DND-41 (cell line): ENCODE measurements around the gene BRDT.

Experiments
- ATAC-seq: fragments of 200-7000 bp; cut with Tn5 transposase; 3 replicates; pipeline ENCODE4 v1.9.1; 2021; ENCODE audit warnings: low read depth; ENCODE audit not compliant: insufficient read depth
- DNase-seq: peaks from one replicate; pipeline ENCODE4 v3.0.0-alpha.2; 2020
- H2AFZ ChIP-seq: 2 replicates; pipeline ENCODE4 v1.6.0; 2012; ENCODE audit warnings: low read depth, low read length
- H3K27ac ChIP-seq: 2 replicates; pipeline ENCODE4 v1.5.1; 2012; ENCODE audit warnings: low read length, inconsistent platforms
- H3K27me3 ChIP-seq: fragments of 200-600 bp; sonication (generic); 2 replicates; pipeline ENCODE4 v1.6.0; 2012; ENCODE audit warnings: low read length, mild to moderate bottlenecking, inconsistent platforms; ENCODE audit not compliant: insufficient read depth, poor library complexity
- H3K36me3 ChIP-seq: 2 replicates; pipeline ENCODE4 v1.5.1; 2012; ENCODE audit warnings: low read length, inconsistent platforms; ENCODE audit not compliant: insufficient read depth
- H3K4me1 ChIP-seq: 2 replicates; pipeline ENCODE4 v1.5.1; 2012; ENCODE audit warnings: mild to moderate bottlenecking, low read length; ENCODE audit not compliant: insufficient read depth
- H3K4me2 ChIP-seq: 2 replicates; pipeline ENCODE4 v1.6.0; 2012; ENCODE audit warnings: mild to moderate bottlenecking, moderate library complexity, low read length, inconsistent platforms; ENCODE audit not compliant: insufficient read depth
- H3K4me3 ChIP-seq, 2 experiments: fragments of 200-600 bp in 1 of 2; shearing (Covaris generic) in 1 of 2; 2 replicates each; pipeline ENCODE4 v1.5.1; 2012 to 2016; ENCODE audit warnings: inconsistent platforms in 2 of 2, low read length in 2 of 2, mild to moderate bottlenecking in 2 of 2, low read depth in 1 of 2, moderate library complexity in 1 of 2
- H3K79me2 ChIP-seq: 2 replicates; pipeline ENCODE4 v1.6.0; 2012; ENCODE audit warnings: low read length, inconsistent platforms; ENCODE audit not compliant: insufficient read depth
- H3K9ac ChIP-seq: 2 replicates; pipeline ENCODE4 v1.6.0; 2012; ENCODE audit warnings: low read depth, mild to moderate bottlenecking, inconsistent platforms, low read length, moderate library complexity
- H3K9me3 ChIP-seq: 2 replicates; pipeline ENCODE4 v1.5.1; 2012; ENCODE audit warnings: low read length, moderate library complexity, mild to moderate bottlenecking, inconsistent platforms; ENCODE audit not compliant: insufficient read depth, severe bottlenecking
- H4K20me1 ChIP-seq: 2 replicates; pipeline ENCODE4 v1.6.0; 2012; ENCODE audit warnings: low read length; ENCODE audit not compliant: insufficient read depth
- EZH2 ChIP-seq: IDR thresholded peaks from 3 replicates; pipeline ENCODE4 v1.6.1; 2012; ENCODE audit warnings: borderline replicate concordance, low read depth, mild to moderate bottlenecking, moderate library complexity, low read length, inconsistent platforms; ENCODE audit not compliant: severe bottlenecking
- TF ChIP-seq, protein P1 (sequence below): IDR thresholded peaks from 2 replicates; pipeline ENCODE4 v1.5.1; 2012; ENCODE audit warnings: borderline replicate concordance, low read length, moderate library complexity, mild to moderate bottlenecking; ENCODE audit not compliant: poor library complexity, severe bottlenecking; ENCODE audit errors: extremely low read depth

BRDT gene

DNA sequence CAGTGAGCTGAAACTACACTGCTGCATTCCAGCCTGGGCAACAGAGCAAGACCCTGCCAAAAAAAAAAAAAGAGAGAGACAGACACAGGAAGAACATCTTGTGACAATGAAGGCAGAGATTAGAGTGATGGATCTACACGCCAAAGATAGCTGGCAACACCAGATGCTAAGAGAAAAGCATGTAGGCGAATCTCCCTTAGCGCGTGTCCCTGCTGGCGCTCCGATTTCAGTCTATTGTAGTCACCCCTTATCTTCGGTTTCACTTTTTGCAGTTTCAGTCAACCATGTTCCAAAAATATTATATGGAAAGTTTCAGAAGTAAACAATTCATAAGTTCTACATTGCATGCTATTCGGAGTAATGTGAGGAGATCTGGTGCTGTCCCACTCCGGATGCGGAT, 11.6 kb upstream of the BRDT start:
- TF ChIP-seq EZH2: no peak
- TF ChIP-seq, protein P1, sequence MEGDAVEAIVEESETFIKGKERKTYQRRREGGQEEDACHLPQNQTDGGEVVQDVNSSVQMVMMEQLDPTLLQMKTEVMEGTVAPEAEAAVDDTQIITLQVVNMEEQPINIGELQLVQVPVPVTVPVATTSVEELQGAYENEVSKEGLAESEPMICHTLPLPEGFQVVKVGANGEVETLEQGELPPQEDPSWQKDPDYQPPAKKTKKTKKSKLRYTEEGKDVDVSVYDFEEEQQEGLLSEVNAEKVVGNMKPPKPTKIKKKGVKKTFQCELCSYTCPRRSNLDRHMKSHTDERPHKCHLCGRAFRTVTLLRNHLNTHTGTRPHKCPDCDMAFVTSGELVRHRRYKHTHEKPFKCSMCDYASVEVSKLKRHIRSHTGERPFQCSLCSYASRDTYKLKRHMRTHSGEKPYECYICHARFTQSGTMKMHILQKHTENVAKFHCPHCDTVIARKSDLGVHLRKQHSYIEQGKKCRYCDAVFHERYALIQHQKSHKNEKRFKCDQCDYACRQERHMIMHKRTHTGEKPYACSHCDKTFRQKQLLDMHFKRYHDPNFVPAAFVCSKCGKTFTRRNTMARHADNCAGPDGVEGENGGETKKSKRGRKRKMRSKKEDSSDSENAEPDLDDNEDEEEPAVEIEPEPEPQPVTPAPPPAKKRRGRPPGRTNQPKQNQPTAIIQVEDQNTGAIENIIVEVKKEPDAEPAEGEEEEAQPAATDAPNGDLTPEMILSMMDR: no peak
- DNase-seq (no peak), ATAC-seq (no peak)
- no peaks in the 10 kb centered on the region for H3K9me3 ChIP-seq
- no peaks in the 10 kb centered on the region for H3K36me3 ChIP-seq
- no peak overlapping the region for H3K9ac ChIP-seq
- H3K27me3 ChIP-seq: no peaks in the 10 kb centered on the region
- no peak overlapping the region for H2AFZ ChIP-seq
- H4K20me1 ChIP-seq: no peaks in the 10 kb centered on the region
- no peaks in the 10 kb centered on the region for H3K4me1 ChIP-seq
- no peak overlapping the region for H3K27ac ChIP-seq
- H3K4me3 ChIP-seq: no peak overlapping the region
- H3K4me2 ChIP-seq: no peak overlapping the region
- H3K79me2 ChIP-seq: no peaks in the 10 kb centered on the region

DNA sequence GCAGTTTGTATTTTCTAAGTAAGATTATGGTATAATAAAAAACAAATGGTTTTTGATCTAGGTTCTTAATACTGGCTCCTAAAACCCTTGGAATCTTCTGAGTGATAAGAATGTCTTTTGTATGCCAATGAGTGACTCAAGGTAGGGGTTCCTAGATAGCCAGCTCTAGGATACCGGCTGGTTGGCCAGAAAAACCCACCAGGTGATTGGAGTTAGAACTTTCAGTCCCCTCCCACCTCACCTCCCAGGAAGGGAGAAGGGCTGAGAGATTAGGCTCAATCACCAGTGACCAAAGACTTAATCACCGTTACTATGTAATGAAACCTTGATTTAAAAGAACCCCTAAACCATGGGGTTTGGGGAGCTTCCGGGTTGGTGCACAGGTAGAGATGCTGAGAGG, 8.7 kb upstream of the BRDT start:
- no peak overlapping the region for H3K9ac ChIP-seq
- H4K20me1 ChIP-seq: no peaks in the 10 kb centered on the region
- H3K4me2 ChIP-seq: no peak overlapping the region
- H3K4me3 ChIP-seq: no peak overlapping the region
- ATAC-seq (no peak), DNase-seq (no peak)
- H3K4me1 ChIP-seq: no peaks in the 10 kb centered on the region
- TF ChIP-seq EZH2: no peak
- TF ChIP-seq, protein P1: no peak
- no peaks in the 10 kb centered on the region for H3K79me2 ChIP-seq
- no peaks in the 10 kb centered on the region for H3K36me3 ChIP-seq
- H3K27ac ChIP-seq: no peak overlapping the region
- no peaks in the 10 kb centered on the region for H3K9me3 ChIP-seq
- H2AFZ ChIP-seq: no peak overlapping the region
- H3K27me3 ChIP-seq: no peaks in the 10 kb centered on the region

DNA sequence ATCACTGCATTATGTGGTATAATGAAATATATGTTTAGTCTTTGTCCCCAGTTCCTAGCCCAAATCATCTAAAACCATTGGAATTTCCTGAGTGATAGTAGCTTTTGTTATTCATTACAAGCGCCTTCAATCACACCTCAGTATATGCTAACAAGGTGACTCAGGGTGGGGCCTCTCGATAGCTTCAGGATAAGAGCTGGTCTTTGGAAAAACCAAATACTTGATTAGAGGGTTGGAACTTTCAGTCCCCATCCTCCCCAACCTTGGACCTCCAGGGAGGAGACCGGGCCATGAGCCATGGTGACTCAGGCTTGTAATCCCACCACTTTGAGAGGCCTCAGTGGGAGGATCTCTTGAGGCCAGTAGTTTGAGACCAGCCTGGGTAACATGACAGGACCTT, 5.1 kb upstream of the BRDT start:
- Histone ChIP-seq H3K27ac (no peak overlapping the region), H3K9me3 (no peaks in the 10 kb centered on the region), H3K27me3 (no peaks in the 10 kb centered on the region), H3K79me2 (no peaks in the 10 kb centered on the region), H3K9ac (no peak overlapping the region), H4K20me1 (no peaks in the 10 kb centered on the region), H3K36me3 (no peaks in the 10 kb centered on the region), H3K4me3 (no peak overlapping the region), H3K4me1 (no peaks in the 10 kb centered on the region; the same call in 1 of the 2 replicates), H3K4me2 (no peak overlapping the region), H2AFZ (no peak overlapping the region)
- TF ChIP-seq EZH2: no peak
- TF ChIP-seq, protein P1: no peak
- DNase-seq (no peak), ATAC-seq (no peak)

GRCh38 chr1:91948097-91948496, 1.1 kb upstream of the BRDT start:
- Histone ChIP-seq H3K27ac (no peak overlapping the region), H3K9ac (no peak overlapping the region), H2AFZ (no peak overlapping the region), H4K20me1 (no peaks in the 10 kb centered on the region), H3K79me2 (no peaks in the 10 kb centered on the region), H3K27me3 (no peaks in the 10 kb centered on the region), H3K36me3 (no peaks in the 10 kb centered on the region), H3K4me2 (no peak overlapping the region), H3K4me3 (no peak overlapping the region), H3K9me3 (no peaks in the 10 kb centered on the region), H3K4me1 (no peaks in the 10 kb centered on the region; the same call in 1 of the 2 replicates)
- no peak for DNase-seq
- no peak for TF ChIP-seq EZH2
- TF ChIP-seq, protein P1: no peak
- ATAC-seq: no peak
